ENCODE results near the gene EEF1AKMT1. TPM values are rescaled to one million over a fixed set of nuclear protein-coding genes. Genes with fewer than 3 reads are reported as not detected.

Gene EEF1AKMT1
- total RNA-seq, 2 experiments from 2014 or later: 16.5 to 18.4 TPM

DNA sequence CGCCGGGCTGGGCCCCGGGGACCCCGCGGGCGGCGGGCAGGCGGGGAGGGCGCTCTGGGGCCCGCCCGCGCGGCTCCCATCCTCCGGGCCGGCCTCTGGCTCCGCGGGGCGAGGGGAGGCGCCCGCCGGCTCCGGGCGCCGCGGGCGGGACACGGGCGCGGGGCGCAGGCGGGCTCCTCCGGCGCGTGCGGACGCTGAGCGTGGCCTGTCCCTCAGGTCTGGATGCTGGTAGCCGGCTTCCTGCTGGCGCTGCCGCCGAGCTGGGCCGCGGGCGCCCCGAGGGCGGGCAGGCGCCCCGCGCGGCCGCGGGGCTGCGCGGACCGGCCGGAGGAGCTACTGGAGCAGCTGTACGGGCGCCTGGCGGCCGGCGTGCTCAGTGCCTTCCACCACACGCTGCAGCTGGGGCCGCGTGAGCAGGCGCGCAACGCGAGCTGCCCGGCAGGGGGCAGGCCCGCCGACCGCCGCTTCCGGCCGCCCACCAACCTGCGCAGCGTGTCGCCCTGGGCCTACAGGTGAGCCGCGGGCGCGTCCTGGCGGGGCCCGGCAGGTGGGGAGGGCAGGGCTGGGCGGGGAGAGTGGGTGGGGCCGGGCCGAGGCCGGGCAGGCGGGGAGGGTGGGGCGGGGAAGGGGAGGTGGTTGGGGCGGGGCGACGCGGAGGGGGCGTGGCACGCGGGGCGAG lies 69.8 kb downstream of the EEF1AKMT1 start:
- POLR2A ChIA-PET: interaction anchor here (1.1 kb wide), 1 partner anchor 69 kb away, joined by 3 read pairs; no protein-coding TSS in a partner anchor
- no peak overlapping the region for H3K4me3 Mint-ChIP-seq
- peaks cover 17% of the 10 kb centered on the region for H3K27me3 Mint-ChIP-seq
- no peak overlapping the region for H3K27ac Mint-ChIP-seq
- peak; percentile 82 for DNase-seq
- intact Hi-C loops (cut with micrococcal nuclease): loop anchor here (1.0 to 5.0 kb wide), 5 partner anchors 69 to 512 kb away; partner anchors contain the start of genes EEF1AKMT1 and GJB2
- CTCF ChIA-PET: interaction anchor here (0.6 to 1.9 kb wide), 11 partner anchors 8 to 472 kb away, joined by 3 to 8 read pairs (median 4); partner anchors contain the start of genes MRPL57 and SKA3
- H3K36me3 Mint-ChIP-seq: no peaks in the 10 kb centered on the region
- peaks cover 15% of the 10 kb centered on the region for H3K4me1 Mint-ChIP-seq (ENCODE audit: low read depth)
- no peaks in the 10 kb centered on the region for H3K9me3 Mint-ChIP-seq

DNA sequence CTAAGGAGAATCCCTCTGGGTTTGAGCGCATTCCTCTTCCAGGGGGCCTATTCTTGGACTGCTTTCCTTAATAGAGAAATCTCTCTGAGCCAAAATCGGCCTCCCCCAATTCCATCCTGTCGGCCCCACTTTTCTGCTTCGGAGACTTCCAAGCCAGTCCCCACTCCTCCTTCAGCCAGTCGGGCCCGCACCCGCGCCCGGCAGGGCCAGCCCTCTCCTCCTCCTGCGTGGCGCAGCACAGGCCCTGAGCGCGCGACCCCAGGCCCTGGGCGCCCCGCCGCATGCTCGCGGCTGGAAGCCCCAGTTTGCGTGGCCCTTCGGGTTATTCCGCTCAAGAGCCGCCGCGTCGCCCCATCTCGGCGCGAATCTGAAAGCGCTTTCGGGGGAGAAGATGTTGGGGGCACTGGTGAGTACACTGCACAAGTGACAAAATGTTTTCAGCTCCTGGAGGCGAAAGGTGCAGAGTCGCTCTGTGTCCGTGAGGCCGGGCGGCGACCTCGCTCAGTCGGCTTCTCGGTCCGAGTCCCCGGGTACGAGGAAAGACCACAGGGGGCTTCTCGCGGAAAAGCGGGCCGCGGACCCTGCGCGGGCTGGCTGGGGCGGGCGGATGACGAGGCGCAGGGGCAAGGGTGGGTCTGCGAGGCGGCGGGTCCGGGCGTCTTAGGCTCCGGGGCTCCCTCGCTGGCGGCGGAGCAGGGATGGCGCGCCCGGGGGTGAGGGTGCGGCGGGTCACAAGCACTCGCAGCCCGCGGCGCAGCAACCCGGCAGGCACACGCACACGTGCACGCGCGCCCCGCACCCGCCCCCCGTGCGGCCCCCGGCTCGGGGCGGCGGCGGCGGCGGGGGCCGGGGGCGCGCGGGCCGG lies 70.6 kb downstream of the EEF1AKMT1 start, which contains the start of gene IL17D:
TSS of gene IL17D (plus strand) at position 785 of the 865 bp plus-strand sequence. CDS start 303 bp downstream, outside the sequence.
- Mint-ChIP-seq H3K36me3 (no peaks in the 10 kb centered on the region), H3K27me3 (peaks cover 23% of the 10 kb centered on the region), H3K4me3 (peak within 1 kb of the TSS; percentile 79), H3K27ac (no peak within 1 kb of the TSS), H3K9me3 (no peaks in the 10 kb centered on the region), H3K4me1 (ENCODE audit: low read depth) (peaks cover 15% of the 10 kb centered on the region)
- intact Hi-C loops (cut with micrococcal nuclease): loop anchor here (5.0 kb wide), 3 partner anchors 206 to 511 kb away; partner anchors contain the start of gene GJB2
- POLR2A ChIA-PET: interaction anchor here (1.1 to 1.2 kb wide), 3 partner anchors 21 to 227 kb away, joined by 3 to 4 read pairs (median 3); no protein-coding TSS in a partner anchor
- CTCF ChIA-PET: interaction anchor here (0.6 to 1.9 kb wide), 13 partner anchors 9 to 473 kb away, joined by 3 to 8 read pairs (median 4); partner anchors contain the start of genes MRPL57 and SKA3
- DNase-seq: peak; percentile 31

DNA sequence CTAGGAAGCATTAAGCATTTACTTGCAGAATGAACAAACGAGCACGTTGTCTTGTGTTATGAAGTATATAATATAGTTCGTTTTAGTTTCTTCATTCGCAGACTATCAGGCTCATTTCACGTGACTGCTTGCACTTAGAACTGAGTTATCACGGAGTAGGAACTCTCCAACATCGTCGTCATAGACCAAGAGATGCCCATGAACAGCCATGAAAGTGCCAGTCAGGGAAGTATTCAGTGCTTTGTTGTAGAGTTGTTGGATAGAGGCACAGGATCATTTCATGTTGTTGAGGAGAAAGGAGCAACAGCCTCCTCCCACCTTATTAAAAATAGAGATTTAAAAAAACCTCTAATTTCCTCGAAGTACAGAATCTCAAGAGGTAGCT lies 71.2 kb downstream of the EEF1AKMT1 start:
- DNase-seq: no peak
- Mint-ChIP-seq H3K9me3 (no peaks in the 10 kb centered on the region), H3K27me3 (peaks cover 24% of the 10 kb centered on the region), H3K27ac (no peak overlapping the region), H3K4me3 (peak overlapping the region; percentile 79), H3K36me3 (no peaks in the 10 kb centered on the region), H3K4me1 (ENCODE audit: low read depth) (peaks cover 15% of the 10 kb centered on the region)
- intact Hi-C loops (cut with micrococcal nuclease): loop anchor here (5.0 kb wide), 3 partner anchors 205 to 510 kb away; partner anchors contain the start of gene GJB2
- CTCF ChIA-PET: interaction anchor here (0.6 to 1.9 kb wide), 6 partner anchors 20 to 361 kb away, joined by 3 to 7 read pairs (median 3); no protein-coding TSS in a partner anchor
- POLR2A ChIA-PET: interaction anchor here (1.2 kb wide), 2 partner anchors 22 to 226 kb away, joined by 3 to 4 read pairs; no protein-coding TSS in a partner anchor

DNA sequence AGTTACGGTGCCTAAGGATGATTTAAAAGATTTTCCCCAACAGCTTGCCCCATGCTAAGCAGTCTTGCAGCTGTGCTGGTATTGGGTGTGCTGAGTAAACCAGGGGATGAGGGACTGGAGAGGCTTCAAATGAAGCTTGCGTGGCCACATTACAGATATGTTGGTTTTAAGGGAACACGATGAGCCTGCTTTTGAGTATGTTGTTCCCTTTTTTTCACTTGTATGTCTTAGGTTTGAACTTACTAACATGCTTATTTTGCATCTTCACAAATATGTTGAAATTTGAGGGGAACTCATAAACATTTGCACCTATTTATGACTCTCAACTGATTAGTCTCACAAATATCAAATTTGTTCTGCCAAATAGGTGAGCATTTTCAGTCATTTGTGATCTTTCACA lies 72.3 kb downstream of the EEF1AKMT1 start:
- no peak overlapping the region for H3K27ac Mint-ChIP-seq
- H3K4me3 Mint-ChIP-seq: no peak overlapping the region
- ChIA-PET CTCF (interaction anchor here (0.6 to 1.7 kb wide), 3 partner anchors 127 to 504 kb away, joined by 3 to 5 read pairs (median 3); no protein-coding TSS in a partner anchor), POLR2A (interaction anchor here (1.2 kb wide), 2 partner anchors 23 to 225 kb away, joined by 3 to 4 read pairs; no protein-coding TSS in a partner anchor)
- no peak for DNase-seq
- H3K36me3 Mint-ChIP-seq: no peaks in the 10 kb centered on the region
- H3K4me1 Mint-ChIP-seq (ENCODE audit: low read depth): peaks cover 15% of the 10 kb centered on the region
- intact Hi-C loops (cut with micrococcal nuclease): loop anchor here (5.0 kb wide), 3 partner anchors 204 to 509 kb away; partner anchors contain the start of gene GJB2
- H3K9me3 Mint-ChIP-seq: no peaks in the 10 kb centered on the region
- H3K27me3 Mint-ChIP-seq: peaks cover 25% of the 10 kb centered on the region

DNA sequence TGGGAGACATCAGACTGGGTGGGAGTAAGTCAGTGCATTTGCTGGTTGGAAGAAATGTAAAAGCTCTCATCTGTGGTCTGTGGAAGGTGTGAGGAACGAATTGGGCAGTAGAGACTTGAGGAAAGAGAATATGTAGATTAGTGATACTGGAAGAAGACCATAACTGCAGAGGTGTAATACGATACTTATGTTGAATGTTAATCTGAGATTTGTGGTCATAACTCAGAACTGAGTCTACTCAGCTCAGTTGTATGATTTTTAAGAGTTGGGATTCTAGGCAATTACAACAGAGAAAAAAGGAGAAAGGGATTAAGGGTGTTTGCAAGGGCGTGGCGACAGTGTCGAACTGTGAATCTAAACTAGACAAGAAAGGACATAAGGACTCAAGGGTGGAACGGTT lies 73.5 kb downstream of the EEF1AKMT1 start:
- Mint-ChIP-seq H3K4me1 (ENCODE audit: low read depth) (peaks cover 15% of the 10 kb centered on the region), H3K36me3 (no peaks in the 10 kb centered on the region), H3K4me3 (no peak overlapping the region), H3K9me3 (no peaks in the 10 kb centered on the region), H3K27ac (no peak overlapping the region), H3K27me3 (peaks cover 30% of the 10 kb centered on the region)
- ChIA-PET CTCF (interaction anchor here (1.2 kb wide), 1 partner anchor 12 kb away, joined by 3 read pairs; no protein-coding TSS in a partner anchor), POLR2A (no interaction called here)
- intact Hi-C loops (cut with micrococcal nuclease): loop anchor here (5.0 kb wide), 3 partner anchors 203 to 508 kb away; partner anchors contain the start of gene GJB2
- DNase-seq: no peak

DNA sequence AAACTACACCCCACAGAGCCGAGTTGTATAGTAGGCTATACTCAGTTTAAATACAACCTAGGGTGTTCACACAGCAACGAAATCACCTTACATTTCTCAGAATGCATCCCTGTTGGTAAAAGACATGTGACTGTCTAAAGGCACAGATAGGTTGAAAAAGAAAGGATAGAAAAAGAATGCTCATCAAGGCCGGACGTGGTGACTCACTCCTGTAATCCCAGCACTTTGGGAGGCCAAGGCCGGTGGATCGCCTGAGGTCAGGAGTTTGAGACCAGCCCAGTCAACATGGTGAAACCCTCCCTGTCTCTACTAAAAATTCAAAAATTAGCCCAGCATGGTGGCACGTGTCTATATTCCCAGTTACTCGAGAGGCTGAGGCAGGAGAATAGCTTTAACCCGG lies 74.0 kb downstream of the EEF1AKMT1 start:
- intact Hi-C loops (cut with micrococcal nuclease): loop anchor here (5.0 kb wide), 3 partner anchors 202 to 507 kb away; partner anchors contain the start of gene GJB2
- Mint-ChIP-seq H3K27ac (no peak overlapping the region), H3K9me3 (no peaks in the 10 kb centered on the region), H3K4me1 (ENCODE audit: low read depth) (peaks cover 15% of the 10 kb centered on the region), H3K4me3 (no peak overlapping the region), H3K36me3 (no peaks in the 10 kb centered on the region), H3K27me3 (peaks cover 30% of the 10 kb centered on the region)
- no peak for DNase-seq
- CTCF ChIA-PET: interaction anchor here (1.2 kb wide), 1 partner anchor 13 kb away, joined by 3 read pairs; no protein-coding TSS in a partner anchor
- POLR2A ChIA-PET: no interaction called here

DNA sequence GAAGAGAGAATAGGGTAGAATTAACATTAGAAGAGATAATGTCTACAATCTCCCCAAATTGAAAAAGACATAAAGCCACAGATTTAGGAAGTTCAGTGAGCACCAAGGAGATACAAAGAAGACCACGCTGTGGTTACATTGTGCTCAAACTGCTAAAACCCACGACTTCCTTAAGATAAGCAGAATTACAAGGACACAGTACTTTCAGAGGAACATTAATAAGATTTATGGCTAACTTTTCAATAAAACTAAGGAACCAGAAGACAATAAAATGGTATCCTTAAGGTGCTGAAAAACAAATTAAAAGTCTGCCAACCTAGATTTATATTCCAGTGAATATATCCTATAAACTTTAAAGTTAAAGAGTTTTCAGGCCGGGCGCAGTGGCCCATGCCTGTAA lies 77.7 kb downstream of the EEF1AKMT1 start:
- ChIA-PET POLR2A (no interaction called here), CTCF (no interaction called here)
- DNase-seq: no peak
- intact Hi-C loops (cut with micrococcal nuclease): no loop called here
- Mint-ChIP-seq H3K4me1 (ENCODE audit: low read depth) (no peaks in the 10 kb centered on the region), H3K27ac (no peak overlapping the region), H3K27me3 (peaks cover 24% of the 10 kb centered on the region), H3K4me3 (no peak overlapping the region), H3K36me3 (no peaks in the 10 kb centered on the region), H3K9me3 (no peaks in the 10 kb centered on the region)

DNA sequence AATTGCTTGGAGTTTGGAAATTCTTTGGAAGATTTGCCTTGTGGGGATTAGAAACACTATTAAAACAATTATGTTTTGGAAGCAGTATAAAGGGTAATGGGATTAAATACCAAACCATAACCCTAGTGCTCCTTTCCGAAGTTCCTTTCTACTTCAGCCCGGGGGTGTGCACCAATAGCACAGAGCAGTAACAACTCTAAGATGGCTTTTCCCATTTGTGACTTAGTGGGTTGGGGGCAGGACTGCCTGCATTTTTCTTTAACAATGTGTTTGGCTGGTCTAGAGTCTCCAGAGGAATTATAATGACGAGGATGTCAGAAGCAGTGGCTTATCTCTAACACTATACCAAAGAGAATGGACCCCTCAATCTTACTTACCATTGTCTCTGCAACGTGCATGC lies 82.1 kb downstream of the EEF1AKMT1 start:
- Mint-ChIP-seq H3K4me3 (no peak overlapping the region), H3K4me1 (ENCODE audit: low read depth) (no peaks in the 10 kb centered on the region), H3K36me3 (peaks cover 2% of the 10 kb centered on the region), H3K27me3 (peaks cover 5% of the 10 kb centered on the region), H3K9me3 (no peaks in the 10 kb centered on the region), H3K27ac (no peak overlapping the region)
- intact Hi-C loops (cut with micrococcal nuclease): no loop called here
- ChIA-PET CTCF (no interaction called here), POLR2A (no interaction called here)
- no peak for DNase-seq

DNA sequence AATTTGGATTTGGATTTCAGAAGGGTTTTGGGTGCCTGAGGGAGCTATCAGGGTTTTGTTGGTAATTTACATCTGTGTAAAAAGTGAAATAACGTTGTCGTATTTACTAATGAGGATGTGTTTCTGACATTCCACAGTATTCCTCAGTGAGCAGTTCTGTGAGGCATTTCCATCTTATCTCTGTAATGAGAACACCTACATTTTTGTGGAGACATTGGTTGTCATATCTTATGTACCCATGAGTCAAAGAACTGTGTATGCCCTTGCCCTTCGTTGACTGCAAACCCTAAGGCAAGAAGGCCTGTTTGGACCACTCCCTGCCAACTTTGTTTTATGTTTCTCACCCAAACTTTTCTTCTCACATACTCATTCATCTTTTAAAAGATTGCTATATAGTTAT lies 84.5 kb downstream of the EEF1AKMT1 start:
- ChIA-PET POLR2A (no interaction called here), CTCF (interaction anchor here (1.9 kb wide), 1 partner anchor 15 kb away, joined by 5 read pairs; no protein-coding TSS in a partner anchor)
- H3K36me3 Mint-ChIP-seq: peaks cover 2% of the 10 kb centered on the region
- H3K9me3 Mint-ChIP-seq: no peaks in the 10 kb centered on the region
- no peaks in the 10 kb centered on the region for H3K27me3 Mint-ChIP-seq
- H3K4me1 Mint-ChIP-seq (ENCODE audit: low read depth): no peaks in the 10 kb centered on the region
- DNase-seq: no peak
- H3K27ac Mint-ChIP-seq: no peak overlapping the region
- intact Hi-C loops (cut with micrococcal nuclease): no loop called here
- H3K4me3 Mint-ChIP-seq: no peak overlapping the region

DNA sequence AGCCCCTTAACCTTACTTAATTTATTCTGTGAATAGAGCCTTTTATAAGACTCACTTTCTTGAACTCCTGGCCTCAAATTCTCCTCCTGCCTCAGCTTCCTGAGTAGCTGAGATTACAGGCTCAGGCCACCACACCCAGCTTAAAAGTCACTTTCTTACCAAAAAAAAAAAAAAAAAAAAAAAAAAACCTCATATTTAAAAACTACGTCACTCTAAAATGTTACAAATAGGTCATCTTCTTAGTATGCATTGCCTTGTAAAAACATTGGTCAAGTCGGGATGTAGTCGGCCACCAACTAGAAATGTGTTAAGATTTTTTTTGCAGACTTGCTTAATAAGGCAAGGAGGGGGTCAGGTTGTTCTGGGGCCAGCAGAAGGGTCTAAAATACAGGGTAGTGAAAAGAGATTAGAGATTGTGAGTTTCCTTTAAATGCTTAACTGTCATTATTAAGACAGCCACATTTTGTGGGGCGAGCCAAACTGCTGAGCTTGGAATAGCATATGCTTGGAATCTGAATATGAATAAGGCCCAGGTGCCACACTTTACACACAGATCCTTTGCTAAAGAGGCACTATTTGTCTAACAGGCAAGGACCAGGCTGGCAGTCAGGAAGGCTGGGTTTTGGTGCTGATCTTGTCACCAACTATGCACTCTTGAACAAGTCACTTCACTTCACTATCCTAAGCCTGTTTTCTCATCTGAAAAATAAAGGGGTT lies 86.7 kb downstream of the EEF1AKMT1 start:
- Mint-ChIP-seq H3K4me3 (no peak overlapping the region), H3K27me3 (no peaks in the 10 kb centered on the region), H3K4me1 (ENCODE audit: low read depth) (no peaks in the 10 kb centered on the region), H3K36me3 (peaks cover 2% of the 10 kb centered on the region), H3K9me3 (no peaks in the 10 kb centered on the region), H3K27ac (no peak overlapping the region)
- intact Hi-C loops (cut with micrococcal nuclease): no loop called here
- POLR2A ChIA-PET: no interaction called here
- DNase-seq: no peak
- CTCF ChIA-PET: interaction anchor here (1.9 kb wide), 1 partner anchor 17 kb away, joined by 5 read pairs; no protein-coding TSS in a partner anchor

DNA sequence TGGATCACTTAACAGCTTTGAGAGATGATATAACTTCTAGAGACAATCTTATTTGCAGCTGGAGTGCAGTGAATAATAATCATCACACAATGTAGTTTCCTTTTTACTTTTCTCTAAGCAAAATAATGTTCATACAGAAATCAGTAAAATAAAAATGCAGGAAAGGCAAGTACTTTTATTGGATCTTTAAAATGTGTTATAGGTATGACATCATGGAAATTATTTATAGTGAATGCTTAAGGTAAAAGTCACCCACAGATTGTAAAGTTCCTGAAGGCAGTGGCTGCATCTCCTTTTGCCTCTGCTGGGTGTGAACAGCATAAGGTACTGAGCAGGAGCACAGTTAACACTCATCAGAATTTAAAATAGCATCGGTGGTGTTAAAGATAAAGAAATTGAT lies 87.6 kb downstream of the EEF1AKMT1 start:
- H3K36me3 Mint-ChIP-seq: peaks cover 2% of the 10 kb centered on the region
- no peak for DNase-seq
- CTCF ChIA-PET: no interaction called here
- POLR2A ChIA-PET: interaction anchor here (0.5 kb wide), 1 partner anchor 462 kb away, joined by 4 read pairs; no protein-coding TSS in a partner anchor
- H3K9me3 Mint-ChIP-seq: no peaks in the 10 kb centered on the region
- no peak overlapping the region for H3K4me3 Mint-ChIP-seq
- H3K27ac Mint-ChIP-seq: no peak overlapping the region
- no peaks in the 10 kb centered on the region for H3K4me1 Mint-ChIP-seq (ENCODE audit: low read depth)
- intact Hi-C loops (cut with micrococcal nuclease): no loop called here
- no peaks in the 10 kb centered on the region for H3K27me3 Mint-ChIP-seq
